Measurements from ENCODE around the gene TREM2. TPM values are rescaled to one million over a fixed set of nuclear protein-coding genes. Genes with fewer than 3 reads are reported as not detected.

TREM2 gene
- total and polyA plus RNA-seq, 2 of the 13 experiments (the other 11 are each of a cell fraction or from before 2014, with no cell fraction given): 0.11 TPM; not detected in 1

DNA sequence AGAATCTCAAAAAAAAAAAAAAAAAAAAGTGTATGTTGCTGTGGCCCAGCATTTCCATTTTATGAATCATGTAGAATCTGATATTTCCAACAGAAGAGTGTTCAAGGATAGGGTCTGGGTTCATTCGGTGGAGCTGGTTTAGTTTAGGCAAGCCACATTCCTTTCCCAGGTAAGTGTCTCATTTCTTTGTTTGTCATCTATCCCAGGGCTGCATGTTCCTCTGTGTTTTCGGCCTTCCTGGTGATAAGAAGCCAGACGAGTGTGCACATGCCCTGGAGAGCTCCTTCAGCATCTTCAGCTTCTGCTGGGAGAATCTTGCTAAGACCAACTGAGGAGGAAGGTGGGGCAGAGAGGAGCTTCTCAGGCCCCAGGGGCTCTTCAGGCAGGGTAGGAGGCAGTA, 51.9 kb downstream of the TREM2 start (continued):
- TF ChIP-seq, protein P1, sequence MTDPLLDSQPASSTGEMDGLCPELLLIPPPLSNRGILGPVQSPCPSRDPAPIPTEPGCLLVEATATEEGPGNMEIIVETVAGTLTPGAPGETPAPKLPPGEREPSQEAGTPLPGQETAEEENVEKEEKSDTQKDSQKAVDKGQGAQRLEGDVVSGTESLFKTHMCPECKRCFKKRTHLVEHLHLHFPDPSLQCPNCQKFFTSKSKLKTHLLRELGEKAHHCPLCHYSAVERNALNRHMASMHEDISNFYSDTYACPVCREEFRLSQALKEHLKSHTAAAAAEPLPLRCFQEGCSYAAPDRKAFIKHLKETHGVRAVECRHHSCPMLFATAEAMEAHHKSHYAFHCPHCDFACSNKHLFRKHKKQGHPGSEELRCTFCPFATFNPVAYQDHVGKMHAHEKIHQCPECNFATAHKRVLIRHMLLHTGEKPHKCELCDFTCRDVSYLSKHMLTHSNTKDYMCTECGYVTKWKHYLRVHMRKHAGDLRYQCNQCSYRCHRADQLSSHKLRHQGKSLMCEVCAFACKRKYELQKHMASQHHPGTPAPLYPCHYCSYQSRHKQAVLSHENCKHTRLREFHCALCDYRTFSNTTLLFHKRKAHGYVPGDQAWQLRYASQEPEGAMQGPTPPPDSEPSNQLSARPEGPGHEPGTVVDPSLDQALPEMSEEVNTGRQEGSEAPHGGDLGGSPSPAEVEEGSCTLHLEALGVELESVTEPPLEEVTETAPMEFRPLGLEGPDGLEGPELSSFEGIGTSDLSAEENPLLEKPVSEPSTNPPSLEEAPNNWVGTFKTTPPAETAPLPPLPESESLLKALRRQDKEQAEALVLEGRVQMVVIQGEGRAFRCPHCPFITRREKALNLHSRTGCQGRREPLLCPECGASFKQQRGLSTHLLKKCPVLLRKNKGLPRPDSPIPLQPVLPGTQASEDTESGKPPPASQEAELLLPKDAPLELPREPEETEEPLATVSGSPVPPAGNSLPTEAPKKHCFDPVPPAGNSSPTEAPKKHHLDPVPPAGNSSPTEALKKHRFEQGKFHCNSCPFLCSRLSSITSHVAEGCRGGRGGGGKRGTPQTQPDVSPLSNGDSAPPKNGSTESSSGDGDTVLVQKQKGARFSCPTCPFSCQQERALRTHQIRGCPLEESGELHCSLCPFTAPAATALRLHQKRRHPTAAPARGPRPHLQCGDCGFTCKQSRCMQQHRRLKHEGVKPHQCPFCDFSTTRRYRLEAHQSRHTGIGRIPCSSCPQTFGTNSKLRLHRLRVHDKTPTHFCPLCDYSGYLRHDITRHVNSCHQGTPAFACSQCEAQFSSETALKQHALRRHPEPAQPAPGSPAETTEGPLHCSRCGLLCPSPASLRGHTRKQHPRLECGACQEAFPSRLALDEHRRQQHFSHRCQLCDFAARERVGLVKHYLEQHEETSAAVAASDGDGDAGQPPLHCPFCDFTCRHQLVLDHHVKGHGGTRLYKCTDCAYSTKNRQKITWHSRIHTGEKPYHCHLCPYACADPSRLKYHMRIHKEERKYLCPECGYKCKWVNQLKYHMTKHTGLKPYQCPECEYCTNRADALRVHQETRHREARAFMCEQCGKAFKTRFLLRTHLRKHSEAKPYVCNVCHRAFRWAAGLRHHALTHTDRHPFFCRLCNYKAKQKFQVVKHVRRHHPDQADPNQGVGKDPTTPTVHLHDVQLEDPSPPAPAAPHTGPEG (CRISPR knock-in tag; IDR thresholded peaks at IDR 0.05): no peak
- TF ChIP-seq RFXANK (CRISPR knock-in tag; IDR thresholded peaks at IDR 0.05): no peak
- TF ChIP-seq ADNP (CRISPR knock-in tag; IDR thresholded peaks at IDR 0.05): no peak

Other genes starting within 250 kb of the TREM2 start
- 0.87 and 2.4 TPM in 2 replicates for gene UNC5CL, start 123.9 kb downstream of the TREM2 start, total RNA-seq (2016; rRNA removed; fragmentation: Illumina TruSeq; extraction: Trizol)
- 2.5 TPM in 2 replicates for gene UNC5CL, start 123.9 kb downstream of the TREM2 start, polyA plus RNA-seq (2011; rRNA removed)
- gene TSPO2, start 120.6 kb downstream of the TREM2 start, total RNA-seq (2016; rRNA removed; fragmentation: Illumina TruSeq; extraction: Trizol): not detected in 2 replicates
- gene TSPO2, start 120.6 kb downstream of the TREM2 start, polyA plus RNA-seq (2011; rRNA removed): 0.14 and 0.55 TPM in 2 replicates
- 0.09 and 0.35 TPM in 2 replicates for gene APOBEC2, start 109.9 kb downstream of the TREM2 start, total RNA-seq (2016; rRNA removed; fragmentation: Illumina TruSeq; extraction: Trizol)
- gene APOBEC2, start 109.9 kb downstream of the TREM2 start, polyA plus RNA-seq (2011; rRNA removed): not detected in 2 replicates
- gene OARD1, start 90.8 kb downstream of the TREM2 start, total RNA-seq (2016; rRNA removed; fragmentation: Illumina TruSeq; extraction: Trizol): 49.0 and 60.4 TPM in 2 replicates
- gene OARD1, start 90.8 kb downstream of the TREM2 start, polyA plus RNA-seq (2011; rRNA removed): 14.0 and 18.4 TPM in 2 replicates
- 22.9 and 52.0 TPM in 2 replicates for gene NFYA, start 90.1 kb downstream of the TREM2 start, total RNA-seq (2016; rRNA removed; fragmentation: Illumina TruSeq; extraction: Trizol)
- 14.8 and 16.0 TPM in 2 replicates for gene NFYA, start 90.1 kb downstream of the TREM2 start, polyA plus RNA-seq (2011; rRNA removed)
- not detected in 2 replicates for gene TREML1, start 8.8 kb downstream of the TREM2 start, total RNA-seq (2016; rRNA removed; fragmentation: Illumina TruSeq; extraction: Trizol)
- not detected in 2 replicates for gene TREML1, start 8.8 kb downstream of the TREM2 start, polyA plus RNA-seq (2011; rRNA removed)
- not detected in 2 replicates for gene TREML2, start 38.0 kb upstream of the TREM2 start, total RNA-seq (2016; rRNA removed; fragmentation: Illumina TruSeq; extraction: Trizol)
- not detected in 2 replicates for gene TREML2, start 38.0 kb upstream of the TREM2 start, polyA plus RNA-seq (2011; rRNA removed)
- not detected in 2 replicates for gene TREML4, start 65.2 kb upstream of the TREM2 start, total RNA-seq (2016; rRNA removed; fragmentation: Illumina TruSeq; extraction: Trizol)
- not detected in 2 replicates for gene TREML4, start 65.2 kb upstream of the TREM2 start, polyA plus RNA-seq (2011; rRNA removed)
- gene TREM1, start 123.6 kb upstream of the TREM2 start, total RNA-seq (2016; rRNA removed; fragmentation: Illumina TruSeq; extraction: Trizol): not detected in 2 replicates
- 0.27 and 0.49 TPM in 2 replicates for gene TREM1, start 123.6 kb upstream of the TREM2 start, polyA plus RNA-seq (2011; rRNA removed)
- not detected in 2 replicates for gene NCR2, start 172.5 kb upstream of the TREM2 start, total RNA-seq (2016; rRNA removed; fragmentation: Illumina TruSeq; extraction: Trizol)
- not detected in 2 replicates for gene NCR2, start 172.5 kb upstream of the TREM2 start, polyA plus RNA-seq (2011; rRNA removed)